HG02970 (cell line): Measurements from ENCODE around the gene NAXE.

Experiments used
- ATAC-seq: cut with Tn5 transposase; IDR thresholded peaks from one replicate; pipeline ENCODE4 v1.9.1; 2021; ENCODE audit warnings: mild to moderate bottlenecking, moderate library complexity, moderate number of reproducible peaks; ENCODE audit not compliant: unreplicated experiment, low FRiP score

Gene NAXE

DNA sequence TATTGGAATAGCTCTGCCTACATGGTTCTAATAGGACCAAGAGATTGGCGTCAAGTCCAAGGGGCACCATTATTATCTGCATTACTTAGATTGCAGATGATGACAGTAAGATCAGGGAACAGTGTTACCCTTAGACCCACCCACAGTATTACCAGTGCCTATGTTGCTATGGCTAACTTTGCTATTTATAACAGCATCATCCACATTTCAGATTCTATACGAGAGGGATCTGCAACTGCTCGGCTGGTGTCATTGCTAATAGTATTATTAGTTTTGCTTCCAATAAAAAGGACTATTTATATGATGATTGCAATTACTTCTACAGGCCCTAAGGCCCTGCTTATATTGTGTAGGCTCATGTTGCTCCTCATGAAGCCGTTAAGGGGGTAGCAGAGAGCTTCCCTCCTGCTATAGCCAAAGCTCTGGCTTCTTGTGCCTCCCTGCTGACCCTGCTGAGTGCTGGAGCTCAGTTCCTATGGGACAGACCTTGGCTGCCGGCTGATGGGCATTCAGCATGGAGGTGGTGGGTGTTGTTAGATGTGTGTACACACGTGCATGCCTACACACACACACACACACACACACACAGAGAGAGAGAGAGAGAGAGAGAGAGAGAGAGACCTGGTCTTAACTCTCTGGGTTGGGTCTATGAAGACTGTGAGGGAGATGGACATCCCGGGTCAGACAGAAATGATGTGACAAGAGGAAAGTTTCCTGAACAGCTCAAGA lies 51.6 kb downstream of the NAXE start:
- ATAC-seq, result no peak

DNA sequence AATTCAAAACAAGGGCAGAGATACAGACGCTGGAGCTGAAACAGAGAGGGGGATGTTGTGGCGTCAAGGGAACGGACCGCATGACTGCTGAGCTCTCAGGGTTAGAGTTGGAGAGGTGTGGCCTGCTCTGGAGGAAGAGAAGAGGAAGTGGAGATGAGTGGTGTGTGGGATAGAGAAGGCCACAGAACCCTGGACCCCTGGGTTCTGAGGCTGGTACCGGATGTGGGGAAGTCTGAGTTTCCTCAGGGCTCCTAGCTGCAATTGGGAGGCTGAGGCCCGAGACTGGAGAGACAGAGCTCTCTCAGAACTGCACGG lies 52.2 kb downstream of the NAXE start:
- ATAC-seq, result no peak
